Skeletal muscle satellite cell (primary cell): Measurements from ENCODE around the gene RNF112.

ENCODE experiments used
- H3K27me3 ChIP-seq: 2 replicates; pipeline ENCODE4 v1.7.0; 2013; ENCODE audit warnings: low read length; ENCODE audit not compliant: control insufficient read depth, insufficient read depth
- H3K36me3 ChIP-seq: 2 replicates; pipeline ENCODE4 v1.7.0; 2013; ENCODE audit warnings: mild to moderate bottlenecking, control low read depth, low read length; ENCODE audit not compliant: insufficient read depth
- H3K4me1 ChIP-seq: 2 replicates; pipeline ENCODE4 v1.7.0; 2013; ENCODE audit warnings: low read length; ENCODE audit not compliant: control insufficient read depth, insufficient read depth
- H3K4me2 ChIP-seq: 2 replicates; pipeline ENCODE4 v1.7.0; 2013; ENCODE audit warnings: mild to moderate bottlenecking, low read length
- H3K4me3 ChIP-seq: 2 replicates; pipeline ENCODE4 v1.7.0; 2013; ENCODE audit warnings: low read length
- H3K9ac ChIP-seq: 2 replicates; pipeline ENCODE4 v1.7.0; 2013; ENCODE audit warnings: mild to moderate bottlenecking, low read depth, low read length, moderate library complexity
- H3K9me3 ChIP-seq: replicated peaks from 2 replicates; pipeline ENCODE4 v1.7.0; 2013; ENCODE audit warnings: mild to moderate bottlenecking, control low read depth, low read length

Gene RNF112

GRCh38 chr17:19398301-19399181, 12.5 kb upstream of the RNF112 start:
- H3K27me3 ChIP-seq, result no peaks in the 10 kb centered on the region
- H3K4me2 ChIP-seq, result peak overlapping the region; percentile 31
- peaks cover 15% of the 10 kb centered on the region for H3K4me1 ChIP-seq
- no peaks in the 10 kb centered on the region for H3K36me3 ChIP-seq
- no peaks in the 10 kb centered on the region for H3K9me3 ChIP-seq
- no peak overlapping the region for H3K9ac ChIP-seq
- no peak overlapping the region for H3K4me3 ChIP-seq

GRCh38 chr17:19399750-19400450, 11.1 kb upstream of the RNF112 start:
- Histone ChIP-seq H3K4me3 (no peak overlapping the region), H3K27me3 (no peaks in the 10 kb centered on the region), H3K36me3 (no peaks in the 10 kb centered on the region), H3K9me3 (no peaks in the 10 kb centered on the region), H3K4me2 (no peak overlapping the region), H3K9ac (no peak overlapping the region), H3K4me1 (peaks cover 15% of the 10 kb centered on the region)

- no peak overlapping the region for H3K4me2 ChIP-seq
- H3K9me3 ChIP-seq, result no peaks in the 10 kb centered on the region
- no peaks in the 10 kb centered on the region for H3K36me3 ChIP-seq
- no peak overlapping the region for H3K4me3 ChIP-seq
- H3K27me3 ChIP-seq, result no peaks in the 10 kb centered on the region
- H3K4me1 ChIP-seq, result peaks cover 15% of the 10 kb centered on the region
- H3K9ac ChIP-seq, result no peak overlapping the region
Observed at GRCh38 chr17:19401321-19402010, 9.6 kb upstream of the RNF112 start.

GRCh38 chr17:19402171-19402570, 8.9 kb upstream of the RNF112 start:
- H3K36me3 ChIP-seq, result no peaks in the 10 kb centered on the region
- H3K4me2 ChIP-seq, result no peak overlapping the region
- no peaks in the 10 kb centered on the region for H3K27me3 ChIP-seq
- no peaks in the 10 kb centered on the region for H3K9me3 ChIP-seq
- H3K4me1 ChIP-seq, result peaks cover 15% of the 10 kb centered on the region
- H3K4me3 ChIP-seq, result no peak overlapping the region
- no peak overlapping the region for H3K9ac ChIP-seq

- Histone ChIP-seq H3K4me2 (no peak overlapping the region), H3K4me1 (peaks cover 10% of the 10 kb centered on the region)
Observed at GRCh38 chr17:19403021-19403420, 8.0 kb upstream of the RNF112 start.

GRCh38 chr17:19404264-19404663, 6.8 kb upstream of the RNF112 start:
- no peak overlapping the region for H3K4me3 ChIP-seq
- peaks cover 3% of the 10 kb centered on the region for H3K4me1 ChIP-seq
- H3K4me2 ChIP-seq, result no peak overlapping the region
- no peaks in the 10 kb centered on the region for H3K9me3 ChIP-seq
- no peaks in the 10 kb centered on the region for H3K27me3 ChIP-seq
- H3K9ac ChIP-seq, result no peak overlapping the region
- H3K36me3 ChIP-seq, result no peaks in the 10 kb centered on the region

More at GRCh38 chr17:19403021-19403420, 8.0 kb upstream of the RNF112 start:
- no peaks in the 10 kb centered on the region for H3K9me3 ChIP-seq
- no peaks in the 10 kb centered on the region for H3K36me3 ChIP-seq
- H3K4me3 ChIP-seq, result no peak overlapping the region
- H3K9ac ChIP-seq, result no peak overlapping the region
- no peaks in the 10 kb centered on the region for H3K27me3 ChIP-seq

- H3K27me3 ChIP-seq, result no peaks in the 10 kb centered on the region
Observed at GRCh38 chr17:19405114-19405513, 5.9 kb upstream of the RNF112 start.

GRCh38 chr17:19407601-19408345, 3.3 kb upstream of the RNF112 start:
- no peak overlapping the region for H3K4me2 ChIP-seq
- no peak overlapping the region for H3K4me3 ChIP-seq
- no peaks in the 10 kb centered on the region for H3K9me3 ChIP-seq
- peaks cover 10% of the 10 kb centered on the region for H3K4me1 ChIP-seq
- no peak overlapping the region for H3K9ac ChIP-seq
- H3K27me3 ChIP-seq, result peaks cover 5% of the 10 kb centered on the region
- H3K36me3 ChIP-seq, result no peaks in the 10 kb centered on the region

More at GRCh38 chr17:19405114-19405513, 5.9 kb upstream of the RNF112 start:
- Histone ChIP-seq H3K4me3 (no peak overlapping the region), H3K4me2 (no peak overlapping the region), H3K4me1 (peaks cover 10% of the 10 kb centered on the region), H3K9ac (no peak overlapping the region), H3K36me3 (no peaks in the 10 kb centered on the region), H3K9me3 (no peaks in the 10 kb centered on the region)

- Histone ChIP-seq H3K9me3 (no peaks in the 10 kb centered on the region), H3K27me3 (peaks cover 8% of the 10 kb centered on the region), H3K4me2 (no peak overlapping the region), H3K9ac (no peak overlapping the region), H3K4me3 (no peak overlapping the region), H3K36me3 (no peaks in the 10 kb centered on the region), H3K4me1 (peaks cover 10% of the 10 kb centered on the region)
Observed at GRCh38 chr17:19408346-19408710, 2.7 kb upstream of the RNF112 start.

GRCh38 chr17:19409066-19409465, 2.0 kb upstream of the RNF112 start:
- no peak overlapping the region for H3K9ac ChIP-seq
- no peaks in the 10 kb centered on the region for H3K36me3 ChIP-seq
- no peaks in the 10 kb centered on the region for H3K9me3 ChIP-seq

GRCh38 chr17:19409509-19409908, 1.5 kb upstream of the RNF112 start:
- Histone ChIP-seq H3K4me2 (peak overlapping the region; percentile 1), H3K9ac (no peak overlapping the region), H3K36me3 (no peaks in the 10 kb centered on the region), H3K9me3 (no peaks in the 10 kb centered on the region), H3K4me3 (no peak overlapping the region), H3K4me1 (peaks cover 10% of the 10 kb centered on the region), H3K27me3 (peaks cover 13% of the 10 kb centered on the region)

More at GRCh38 chr17:19409066-19409465, 2.0 kb upstream of the RNF112 start:
- Histone ChIP-seq H3K4me1 (peaks cover 10% of the 10 kb centered on the region), H3K4me2 (no peak overlapping the region), H3K4me3 (no peak overlapping the region), H3K27me3 (peaks cover 13% of the 10 kb centered on the region)
